ENCODE measurements around the gene FBLL1. TPM values are rescaled to one million over a fixed set of nuclear protein-coding genes. Genes with fewer than 3 reads are reported as not detected.

FBLL1 gene
- total RNA-seq, 1 donor from 2014 or later: not detected

GRCh38 chr5:168537176-168537575 lies 8.1 kb downstream of the FBLL1 start:
- intact Hi-C loops (cut with DNase I): no loop called here
- no peaks in the 10 kb centered on the region for H3K9me3 ChIP-seq
- no peak overlapping the region for H3K27ac ChIP-seq
- DNase-seq (no peak), ATAC-seq (no peak)
- H3K27me3 ChIP-seq: peaks cover 12% of the 10 kb centered on the region
- TF ChIP-seq, protein P1, sequence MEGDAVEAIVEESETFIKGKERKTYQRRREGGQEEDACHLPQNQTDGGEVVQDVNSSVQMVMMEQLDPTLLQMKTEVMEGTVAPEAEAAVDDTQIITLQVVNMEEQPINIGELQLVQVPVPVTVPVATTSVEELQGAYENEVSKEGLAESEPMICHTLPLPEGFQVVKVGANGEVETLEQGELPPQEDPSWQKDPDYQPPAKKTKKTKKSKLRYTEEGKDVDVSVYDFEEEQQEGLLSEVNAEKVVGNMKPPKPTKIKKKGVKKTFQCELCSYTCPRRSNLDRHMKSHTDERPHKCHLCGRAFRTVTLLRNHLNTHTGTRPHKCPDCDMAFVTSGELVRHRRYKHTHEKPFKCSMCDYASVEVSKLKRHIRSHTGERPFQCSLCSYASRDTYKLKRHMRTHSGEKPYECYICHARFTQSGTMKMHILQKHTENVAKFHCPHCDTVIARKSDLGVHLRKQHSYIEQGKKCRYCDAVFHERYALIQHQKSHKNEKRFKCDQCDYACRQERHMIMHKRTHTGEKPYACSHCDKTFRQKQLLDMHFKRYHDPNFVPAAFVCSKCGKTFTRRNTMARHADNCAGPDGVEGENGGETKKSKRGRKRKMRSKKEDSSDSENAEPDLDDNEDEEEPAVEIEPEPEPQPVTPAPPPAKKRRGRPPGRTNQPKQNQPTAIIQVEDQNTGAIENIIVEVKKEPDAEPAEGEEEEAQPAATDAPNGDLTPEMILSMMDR (IDR thresholded peaks at IDR 0.05): no peak
- no peaks in the 10 kb centered on the region for H3K36me3 ChIP-seq
- H3K4me3 ChIP-seq: no peak overlapping the region
- H3K4me1 ChIP-seq: no peaks in the 10 kb centered on the region

GRCh38 chr5:168549554-168549953 lies 20.4 kb downstream of the FBLL1 start:
- Histone ChIP-seq H3K27me3 (no peaks in the 10 kb centered on the region), H3K27ac (no peak overlapping the region), H3K4me1 (no peaks in the 10 kb centered on the region), H3K36me3 (peaks cover 25% of the 10 kb centered on the region), H3K4me3 (no peak overlapping the region), H3K9me3 (no peaks in the 10 kb centered on the region)
- ATAC-seq (no peak), DNase-seq (no peak)
- intact Hi-C loops (cut with DNase I): no loop called here
- TF ChIP-seq, protein P1 (IDR thresholded peaks at IDR 0.05): no peak

GRCh38 chr5:168550656-168551055 lies 21.6 kb downstream of the FBLL1 start:
- no peaks in the 10 kb centered on the region for H3K9me3 ChIP-seq
- no peak for ATAC-seq
- peaks cover 26% of the 10 kb centered on the region for H3K36me3 ChIP-seq
- no peaks in the 10 kb centered on the region for H3K4me1 ChIP-seq
- H3K27ac ChIP-seq: no peak overlapping the region
- H3K27me3 ChIP-seq: no peaks in the 10 kb centered on the region
- DNase-seq: no peak
- TF ChIP-seq, protein P1 (IDR thresholded peaks at IDR 0.05): no peak
- intact Hi-C loops (cut with DNase I): no loop called here
- no peak overlapping the region for H3K4me3 ChIP-seq

DNA sequence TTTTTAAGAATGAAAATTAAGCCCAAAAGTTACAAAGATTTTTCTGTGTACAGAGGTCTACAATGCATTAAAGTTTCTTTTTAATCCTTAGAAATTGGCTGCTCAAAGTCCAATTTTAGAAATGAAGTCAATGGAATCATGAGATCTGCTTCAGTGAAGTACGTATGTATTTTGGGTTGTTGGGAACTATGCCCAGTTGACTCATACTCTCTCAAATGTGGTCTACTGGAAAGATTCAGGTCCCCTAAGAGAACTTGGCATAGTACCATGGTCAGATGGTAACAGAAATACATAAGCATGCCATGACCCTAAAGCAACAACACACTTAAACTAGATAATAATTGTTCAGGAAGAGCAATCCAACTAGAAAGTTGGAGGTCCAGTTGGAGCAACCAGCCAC lies 23.0 kb downstream of the FBLL1 start:
- DNase-seq (no peak), ATAC-seq (no peak)
- Histone ChIP-seq H3K27ac (no peak overlapping the region), H3K36me3 (peaks cover 40% of the 10 kb centered on the region), H3K4me1 (no peaks in the 10 kb centered on the region), H3K27me3 (no peaks in the 10 kb centered on the region), H3K4me3 (no peak overlapping the region), H3K9me3 (no peaks in the 10 kb centered on the region)
- intact Hi-C loops (cut with DNase I): no loop called here
- TF ChIP-seq, protein P1 (IDR thresholded peaks at IDR 0.05): no peak

- Histone ChIP-seq H3K27me3 (no peaks in the 10 kb centered on the region), H3K27ac (no peak overlapping the region), H3K9me3 (no peaks in the 10 kb centered on the region), H3K4me1 (no peaks in the 10 kb centered on the region), H3K36me3 (peaks cover 54% of the 10 kb centered on the region), H3K4me3 (no peak overlapping the region)
- TF ChIP-seq, protein P1 (IDR thresholded peaks at IDR 0.05): no peak
- intact Hi-C loops (cut with DNase I): no loop called here
- DNase-seq: no peak
- ATAC-seq: no peak
These were observed 24.4 kb downstream of the FBLL1 start for GRCh38 chr5:168553377-168554130.

Measured in upper lobe of right lung (tissue), 1 donor.